Hematopoietic multipotent progenitor cell treated with erythropoietin and hydrocortisone succinate and interleukin-3 and kit ligand, for 17 days (in vitro differentiated cells): ENCODE measurements around the gene GRM2.

Experiments used
- DNase-seq: peaks from one replicate; pipeline ENCODE4 v3.0.0-alpha.2; 2015; ENCODE audit warnings: low spot score

Gene GRM2

DNA sequence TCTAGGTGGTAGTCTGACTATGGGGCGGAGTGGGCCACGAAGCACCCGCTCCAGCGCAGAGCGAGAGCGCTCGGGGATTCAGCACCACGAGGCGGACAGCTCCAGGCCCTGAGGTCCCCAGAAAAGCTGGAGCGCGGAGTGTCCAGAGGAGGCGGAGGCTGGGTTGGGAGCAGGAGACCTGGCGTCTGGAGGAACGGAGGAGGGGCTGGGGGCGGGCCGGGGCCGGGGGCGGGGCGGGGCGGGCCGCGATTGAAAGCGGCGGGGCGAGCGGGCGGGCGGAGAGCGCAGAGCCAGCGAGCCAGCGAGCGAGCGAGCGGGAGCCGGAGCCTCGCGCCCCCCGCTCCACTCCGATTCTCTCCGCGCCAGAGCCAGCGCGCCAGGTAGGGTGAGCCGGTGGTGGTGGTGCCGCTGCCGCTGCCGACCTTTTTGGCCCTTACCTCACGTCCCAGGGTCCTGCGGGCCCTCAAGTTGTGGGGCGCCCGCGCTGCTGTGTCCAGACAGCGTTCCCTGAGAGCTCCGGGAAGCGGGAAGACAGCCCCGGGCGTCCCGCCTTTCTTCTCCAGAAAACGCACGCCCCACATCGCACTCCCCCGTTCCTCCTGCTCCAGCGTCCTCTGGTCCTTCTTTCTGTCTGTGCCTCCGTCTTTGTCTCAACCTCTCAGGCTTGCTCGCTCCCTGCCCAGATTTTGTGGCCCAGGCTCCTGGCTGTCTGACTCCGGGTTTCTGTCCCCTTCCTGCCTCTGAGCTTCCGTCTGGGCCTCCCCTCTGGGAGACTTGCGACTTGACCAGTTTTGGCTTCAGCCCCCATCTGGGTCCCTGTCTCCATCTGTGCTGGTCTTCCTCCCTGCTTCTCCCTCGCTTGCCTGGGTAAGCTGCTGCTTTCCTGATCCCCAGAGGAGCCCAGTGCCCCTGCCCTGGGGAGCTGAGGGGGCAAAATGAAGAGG lies at the start of gene GRM2:
Gene GRM2 (plus strand): TSS at position 281 of the 944 bp plus-strand sequence. CDS start 1,916 bp downstream, outside the sequence.
- no peak for DNase-seq

- no peak for DNase-seq
Observed at GRCh38 chr3:51657234-51657633, 49.6 kb upstream of the GRM2 start.

- DNase-seq, result no peak
Observed at GRCh38 chr3:51659942-51660341, 46.9 kb upstream of the GRM2 start.

DNA sequence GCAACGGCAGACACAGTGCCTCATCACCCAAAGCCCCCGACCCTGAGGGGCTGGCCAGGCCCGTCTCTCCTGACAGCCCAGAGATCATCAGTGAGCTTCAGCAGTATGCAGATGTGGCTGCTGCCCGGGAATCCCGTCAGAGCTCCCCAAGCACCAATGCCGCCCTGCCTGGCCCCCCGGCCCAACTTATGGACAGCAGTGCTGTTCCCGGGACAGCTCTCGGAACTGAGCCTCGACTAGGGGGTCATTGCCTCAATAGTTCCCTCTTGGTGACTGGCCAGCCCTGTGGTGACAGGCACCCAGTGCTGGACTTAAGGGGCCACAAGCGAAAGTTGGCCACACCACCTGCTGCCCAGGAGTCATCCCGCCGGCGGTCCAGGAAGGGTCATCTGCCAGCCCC lies 44.4 kb upstream of the GRM2 start:
- DNase-seq, result no peak

DNA sequence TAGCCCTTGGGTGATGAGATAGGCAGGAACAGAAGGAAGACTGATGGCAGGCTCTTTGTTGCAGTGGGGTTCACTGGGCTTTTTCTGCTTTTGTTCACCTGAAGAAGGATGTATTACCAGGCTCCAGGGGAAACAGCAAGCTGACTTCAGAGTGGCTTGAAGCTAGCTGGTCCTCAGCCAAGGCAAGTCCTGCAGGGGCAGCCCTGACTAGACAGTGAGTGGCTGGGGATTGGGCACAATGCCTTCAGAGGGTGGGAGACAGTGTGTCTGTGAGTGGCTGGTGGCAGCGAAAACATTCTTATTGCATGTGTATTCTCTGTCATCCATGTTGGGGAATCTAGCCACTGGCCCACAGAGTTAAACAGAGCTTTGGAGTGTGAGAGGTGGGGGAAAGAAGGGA lies 38.1 kb upstream of the GRM2 start:
- DNase-seq, result no peak

- DNase-seq, result peak; percentile 85
Observed at GRCh38 chr3:51669241-51670052, 37.4 kb upstream of the GRM2 start.

GRCh38 chr3:51670053-51670822 lies 36.6 kb upstream of the GRM2 start:
- no peak for DNase-seq

DNA sequence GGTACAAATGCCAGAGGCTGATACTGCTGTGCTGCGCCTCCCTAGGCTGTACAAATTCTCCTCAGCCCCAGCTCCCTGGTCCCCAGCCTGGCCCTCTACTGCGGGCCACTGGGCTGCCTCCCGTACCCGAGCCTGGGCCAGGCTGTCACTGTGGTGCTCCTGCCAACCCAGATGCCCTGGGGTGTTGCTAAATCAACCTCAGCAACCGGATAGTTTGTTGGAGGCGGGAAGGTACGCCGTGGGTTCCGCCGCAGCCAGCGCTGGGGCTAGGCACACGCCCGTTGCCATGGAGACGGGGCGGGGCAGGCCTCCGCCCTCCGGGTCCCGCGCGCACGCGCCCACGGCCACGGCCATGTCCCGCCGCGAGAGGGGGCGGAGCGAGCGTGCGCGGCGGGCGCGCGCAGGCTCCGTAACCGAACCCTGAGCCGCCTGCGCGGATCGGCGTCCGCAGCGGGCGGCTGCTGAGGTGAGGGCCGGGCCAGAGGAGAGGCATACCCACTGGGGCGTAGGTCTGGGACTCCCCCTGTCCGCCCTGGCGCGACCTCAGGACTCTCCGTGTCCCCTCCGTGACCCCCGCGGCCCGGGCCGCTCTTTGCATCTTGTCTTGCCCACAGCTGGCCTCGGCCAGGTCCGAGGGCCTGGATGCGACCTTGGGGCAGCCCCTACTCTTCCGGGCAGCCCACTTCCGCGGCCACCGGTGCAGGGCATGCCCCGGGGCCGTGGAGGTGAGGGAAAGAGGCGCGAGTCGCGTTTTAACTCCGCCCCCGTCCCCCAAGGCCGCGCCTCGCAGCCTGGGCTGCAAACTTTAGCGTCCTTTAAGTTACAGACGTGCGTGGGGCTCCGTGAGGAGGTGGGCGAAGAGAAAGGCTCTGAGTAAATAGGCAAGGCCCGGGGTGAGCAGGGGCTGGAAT lies 35.8 kb upstream of the GRM2 start, which contains the start of gene TEX264:
Gene TEX264 (plus strand): TSS at position 430 of the 911 bp plus-strand sequence. CDS start 3,053 bp downstream, outside the sequence.
- DNase-seq, result peak; percentile 98

DNA sequence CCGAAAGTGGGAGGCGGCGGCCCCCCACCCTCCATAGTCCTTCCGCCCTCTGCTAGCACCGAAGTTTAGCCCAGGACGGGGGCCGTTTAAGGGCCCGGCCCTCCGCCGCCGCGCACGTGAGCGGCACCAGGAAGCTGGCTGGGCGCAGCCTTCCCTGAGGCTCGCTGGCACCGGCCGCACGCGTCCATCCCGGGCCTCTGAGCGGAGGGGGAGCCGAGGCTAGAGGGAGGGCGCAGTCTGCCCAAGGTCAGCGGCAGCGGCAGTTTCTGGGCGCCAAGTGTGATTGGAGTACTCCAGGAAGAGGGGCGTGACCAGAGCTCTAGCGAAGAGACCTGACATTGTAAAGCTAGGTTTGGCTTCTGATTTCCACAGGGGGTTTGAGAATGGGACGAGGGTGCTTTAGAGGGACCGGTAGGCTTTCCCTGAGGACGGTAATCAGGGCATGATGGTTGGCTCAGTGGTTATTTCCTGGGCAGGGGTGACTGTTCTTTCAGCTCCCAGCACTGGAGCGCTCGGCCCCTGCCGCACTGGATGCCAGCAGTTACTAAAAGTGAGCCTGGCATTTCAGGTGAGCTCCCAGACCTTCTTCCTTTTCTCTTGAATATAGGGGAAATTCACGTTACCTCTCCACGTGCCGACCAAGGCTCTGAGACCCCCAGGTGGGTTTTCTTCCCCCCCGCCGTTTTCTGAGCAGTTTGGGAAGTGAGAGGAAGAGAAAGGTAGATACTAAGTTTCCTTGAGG lies 35.0 kb upstream of the GRM2 start:
- peak; percentile 31 for DNase-seq

- DNase-seq, result no peak
Observed at GRCh38 chr3:51673181-51673801, 33.6 kb upstream of the GRM2 start.

DNA sequence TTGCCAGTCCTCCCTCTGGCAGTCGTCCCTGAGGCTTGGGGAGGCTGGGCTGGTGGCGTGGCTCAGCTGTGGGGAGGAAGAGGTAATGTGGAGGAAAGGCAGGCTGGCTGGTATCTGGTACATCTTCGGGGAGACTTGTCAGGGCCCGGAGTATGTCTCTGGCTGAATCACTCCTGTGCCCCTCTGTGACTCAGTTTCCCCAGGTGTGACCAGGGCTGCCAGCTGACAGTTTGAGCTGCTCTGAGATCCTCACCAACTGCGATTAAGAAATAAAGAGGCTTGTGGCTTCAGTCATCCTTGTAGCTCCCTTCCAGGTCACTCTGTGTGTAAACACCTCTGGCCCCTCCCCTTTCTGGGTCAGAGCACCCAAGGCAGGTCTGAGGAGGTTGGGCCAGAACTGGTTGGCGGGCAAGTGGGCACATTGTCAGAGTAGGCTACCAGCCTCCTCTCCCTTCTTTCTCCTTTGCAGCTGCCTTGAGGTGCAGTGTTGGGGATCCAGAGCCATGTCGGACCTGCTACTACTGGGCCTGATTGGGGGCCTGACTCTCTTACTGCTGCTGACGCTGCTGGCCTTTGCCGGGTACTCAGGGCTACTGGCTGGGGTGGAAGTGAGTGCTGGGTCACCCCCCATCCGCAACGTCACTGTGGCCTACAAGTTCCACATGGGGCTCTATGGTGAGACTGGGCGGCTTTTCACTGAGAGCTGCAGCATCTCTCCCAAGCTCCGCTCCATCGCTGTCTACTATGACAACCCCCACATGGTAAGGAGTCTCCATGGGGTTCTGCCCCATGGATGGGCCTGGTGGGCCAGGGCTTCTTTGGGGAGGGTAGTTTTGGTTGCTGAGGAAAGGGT lies 32.8 kb upstream of the GRM2 start:
- DNase-seq, result no peak

DNA sequence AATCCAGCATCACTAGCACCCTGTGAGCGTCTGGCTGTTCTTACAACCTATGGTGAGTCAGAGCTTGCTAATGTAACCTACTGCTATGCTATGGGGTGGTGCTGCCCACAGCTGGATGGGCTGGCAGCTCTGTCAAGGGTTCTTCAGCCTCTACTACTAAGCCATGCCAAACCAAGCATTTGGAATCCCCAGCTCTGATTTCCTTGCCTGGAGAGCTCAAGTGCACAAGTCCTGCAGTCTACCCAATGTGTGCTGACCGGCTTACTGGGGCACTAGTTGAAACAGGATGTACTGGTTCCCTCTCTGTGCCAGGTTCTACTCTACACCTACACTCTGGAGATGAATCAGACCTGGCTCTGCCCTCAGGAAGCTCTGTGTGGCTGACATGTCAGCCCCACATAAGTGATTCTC lies 31.7 kb upstream of the GRM2 start:
- DNase-seq, result no peak

GRCh38 chr3:51676102-51676640 lies 30.7 kb upstream of the GRM2 start:
- no peak for DNase-seq

DNA sequence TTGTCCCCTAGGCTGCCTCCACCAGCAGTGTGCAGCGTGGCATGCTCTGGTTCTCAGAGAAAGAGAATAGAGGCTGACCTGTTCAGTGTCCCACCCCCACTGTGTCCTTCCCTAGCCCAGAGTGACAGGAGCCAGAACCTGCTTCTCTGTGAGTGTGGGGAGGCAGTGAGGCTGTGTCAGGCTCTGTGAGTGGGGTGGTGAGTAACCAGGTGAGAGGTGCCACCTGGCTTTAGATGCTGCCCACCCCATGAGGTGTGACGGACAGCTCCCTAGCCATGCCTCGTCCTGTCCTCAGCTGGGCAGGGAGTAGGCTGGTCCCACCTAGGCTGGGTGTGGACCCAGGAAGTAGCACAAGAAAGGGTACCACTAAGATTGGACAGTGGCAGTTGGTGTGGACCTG lies 29.5 kb upstream of the GRM2 start:
- DNase-seq, result no peak

- DNase-seq, result no peak
Observed at GRCh38 chr3:51678186-51678585, 28.7 kb upstream of the GRM2 start.

GRCh38 chr3:51678641-51679040 lies 28.2 kb upstream of the GRM2 start:
- DNase-seq, result no peak

DNA sequence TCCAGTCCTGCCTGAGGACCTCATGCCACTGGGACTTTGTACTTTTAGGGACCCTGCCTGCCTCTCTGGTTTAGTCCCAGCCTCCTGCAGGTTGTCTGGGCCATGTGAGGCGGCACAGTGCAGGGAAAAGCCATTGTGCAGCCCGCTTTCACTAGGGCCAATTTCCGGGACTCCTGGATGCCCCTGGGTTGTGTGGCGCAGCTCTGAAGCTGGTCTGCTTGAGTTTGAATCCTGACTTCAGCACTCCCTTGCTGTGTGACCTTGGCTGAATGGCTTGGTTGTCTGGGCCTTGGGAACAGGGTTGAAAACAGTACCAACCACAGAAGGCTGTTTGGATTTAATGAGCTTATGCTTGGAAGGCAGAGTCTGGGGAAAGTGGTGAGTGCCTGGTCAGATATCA lies 27.6 kb upstream of the GRM2 start:
- DNase-seq, result no peak

- no peak for DNase-seq
Observed at GRCh38 chr3:51679777-51680176, 27.1 kb upstream of the GRM2 start.

DNA sequence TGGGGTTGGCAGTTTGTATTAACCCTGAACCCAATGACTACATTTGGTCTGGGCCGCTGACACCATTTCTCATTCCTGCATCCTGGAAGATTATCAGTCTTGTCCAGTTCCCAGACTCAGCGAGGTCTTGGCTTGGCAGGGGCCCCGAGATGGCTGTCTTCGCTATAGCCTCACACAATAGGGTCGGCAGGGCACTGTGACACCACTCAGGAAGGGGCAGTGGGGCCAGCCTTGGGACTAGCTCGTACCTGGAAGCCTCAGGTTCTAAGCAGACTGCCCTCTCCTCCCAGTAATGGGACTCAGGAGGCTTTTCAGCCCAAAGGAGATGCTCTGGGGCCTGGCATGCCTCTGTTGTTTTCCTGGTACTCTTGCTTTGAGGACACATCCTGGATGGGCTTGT lies 26.7 kb upstream of the GRM2 start:
- no peak for DNase-seq
